Posterior cingulate gyrus (tissue), 11 donors: Measurements from ENCODE around the gene BRI3.

ENCODE experiments used
- DNase-seq, 10 donors: peaks; one replicate each; pipeline versions ENCODE4 v3.0.0 to v3.0.0-alpha.2; 2020 to 2021; ENCODE audit warnings: mixed read lengths in 3 of 10
- intact Hi-C: fragments of 100-400 bp; cut with DNase I; formaldehyde crosslinking; loops from one replicate; pipeline ENCODE4 v1.15.1; 2023

The BRI3 gene

GRCh38 chr7:98251601-98252424, 29.7 kb upstream of the BRI3 start, which contains the start of gene TECPR1:
TECPR1 (minus strand) TSS chr7:98252232; CDS start chr7:98246146, 6,086 bp downstream.
- intact Hi-C loops: loop anchor here (2.0 kb wide), 1 partner anchor 29 kb away; the partner anchor contains the start of gene BRI3
- peak; percentile 95 to 100 (median 96) for DNase-seq

GRCh38 chr7:98252425-98253054, 28.9 kb upstream of the BRI3 start:
- intact Hi-C loops: loop anchor here (2.0 kb wide), 1 partner anchor 28 kb away; the partner anchor contains the start of gene BRI3
- no peak for DNase-seq

DNA sequence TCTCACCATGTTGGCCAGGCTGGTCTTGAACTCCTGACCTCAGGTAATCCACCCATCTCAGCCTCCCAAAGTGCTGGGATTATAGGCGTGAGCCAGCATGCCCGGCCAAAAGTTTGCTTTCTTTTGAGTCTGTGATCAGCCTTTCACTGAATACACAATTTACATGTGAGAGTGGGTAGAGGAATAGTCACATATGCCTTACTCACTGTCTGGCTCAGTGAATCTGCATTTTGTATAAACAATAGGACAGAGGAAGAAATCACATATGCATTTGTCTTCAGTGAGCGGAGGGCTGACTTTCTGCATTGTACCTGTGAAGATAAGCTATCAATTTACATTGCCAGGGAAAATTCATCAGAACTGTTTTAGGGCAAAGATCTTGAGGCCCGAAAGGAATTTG, 27.0 kb upstream of the BRI3 start:
- intact Hi-C loops: no loop called here
- no peak for DNase-seq

DNA sequence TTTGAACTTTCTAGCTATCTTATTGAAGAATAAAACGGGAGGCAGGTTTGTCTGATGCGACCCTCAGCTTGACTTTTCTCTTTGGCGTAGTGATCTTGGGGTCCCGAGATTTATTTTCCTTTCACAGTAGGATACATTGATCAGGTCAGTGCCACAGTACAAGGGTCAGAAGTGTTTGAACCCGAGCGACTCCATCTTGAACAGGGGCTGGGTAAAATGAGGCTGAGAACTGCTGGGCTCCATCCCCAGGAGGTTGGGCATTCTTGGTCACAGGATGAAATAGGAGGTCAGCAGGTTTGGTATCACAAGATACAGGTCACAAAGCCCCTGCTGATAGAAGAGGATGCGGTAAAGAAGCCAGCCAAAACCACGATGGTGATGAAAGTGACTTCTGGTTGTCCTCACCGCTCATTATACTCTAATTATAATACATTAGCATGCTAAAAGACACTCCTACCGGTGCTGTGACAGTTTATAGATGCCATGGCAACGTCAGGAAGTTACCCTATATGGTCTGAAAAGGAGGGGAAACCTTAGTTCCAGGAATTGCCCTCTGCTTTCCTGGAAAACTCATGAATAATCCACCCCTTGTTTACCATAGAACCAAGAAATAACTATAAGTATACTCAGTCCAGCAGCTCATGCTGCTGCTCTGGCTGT, 26.4 kb upstream of the BRI3 start:
- DNase-seq: no peak
- intact Hi-C loops: no loop called here

- intact Hi-C loops: no loop called here
- DNase-seq: no peak
These were observed 25.1 kb upstream of the BRI3 start for GRCh38 chr7:98256431-98256830.

- no peak for DNase-seq
- intact Hi-C loops: no loop called here
These were observed 23.8 kb upstream of the BRI3 start for GRCh38 chr7:98257701-98258100.

DNA sequence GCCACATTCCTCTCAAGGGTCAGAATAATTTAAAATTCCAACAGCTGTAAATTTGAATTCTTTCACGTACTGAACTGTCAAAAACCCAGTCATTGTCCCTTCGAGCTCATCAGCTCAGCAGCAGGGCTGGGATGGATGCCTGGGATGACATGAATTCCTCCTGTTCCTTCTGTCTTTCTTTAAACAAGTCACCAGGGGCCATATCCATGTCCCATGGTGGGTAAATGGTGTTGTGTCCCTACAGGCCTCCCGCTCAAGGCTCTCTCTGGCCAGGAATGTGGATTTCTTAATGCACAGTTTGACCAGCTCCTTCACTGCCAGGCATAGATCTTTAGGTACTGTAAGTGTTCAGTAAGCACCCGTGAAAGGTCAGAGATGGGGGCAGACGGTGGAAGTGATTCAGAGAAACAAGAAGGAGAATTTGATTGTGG, 15.6 kb upstream of the BRI3 start:
- intact Hi-C loops: no loop called here
- no peak for DNase-seq

DNA sequence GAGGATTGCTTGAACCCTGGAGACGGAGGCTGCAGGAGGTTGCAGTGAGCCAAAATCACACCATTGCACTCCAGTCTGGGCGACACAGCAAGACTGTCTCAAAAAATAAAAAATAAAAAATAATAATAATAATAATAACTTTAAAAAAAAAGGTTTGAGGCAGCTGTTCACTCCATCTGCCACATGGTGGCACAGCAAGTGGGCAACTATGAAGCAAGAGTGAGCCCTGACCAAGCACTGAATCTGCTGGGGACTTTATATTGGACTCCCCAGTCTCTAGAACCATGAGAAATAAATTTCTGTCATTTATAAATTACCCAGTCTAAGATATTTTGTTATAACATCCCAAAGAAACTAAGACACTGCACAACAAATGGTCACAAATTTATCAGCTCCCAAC, 14.6 kb upstream of the BRI3 start:
- intact Hi-C loops: no loop called here
- no peak for DNase-seq

- DNase-seq: no peak
- intact Hi-C loops: no loop called here
These were observed 14.2 kb upstream of the BRI3 start for GRCh38 chr7:98267303-98267702.

DNA sequence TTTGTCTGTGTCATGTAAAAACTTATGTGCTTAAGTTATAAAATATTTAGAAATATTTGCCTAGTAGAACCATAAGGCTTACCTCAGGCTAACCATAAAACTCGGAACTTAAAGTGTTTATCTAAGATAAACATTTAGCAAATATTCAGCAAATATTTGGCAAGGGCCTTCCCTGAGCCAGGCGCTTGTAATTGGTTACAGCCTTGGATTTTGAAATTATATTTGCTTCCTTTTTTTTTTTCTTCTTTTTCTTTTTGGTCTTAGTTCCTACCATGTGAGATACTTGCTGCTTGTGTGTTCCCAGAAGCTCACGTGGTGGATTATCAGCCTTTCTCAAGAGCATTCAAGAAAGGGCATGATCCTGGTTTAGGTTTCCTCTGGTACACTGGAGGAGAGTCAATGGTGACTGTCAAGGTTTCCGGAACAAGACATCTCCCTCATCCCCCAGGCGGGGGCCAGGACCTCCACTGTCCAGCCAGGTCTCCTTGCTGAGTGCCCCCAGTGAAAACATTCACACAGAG, 5.2 kb upstream of the BRI3 start:
- intact Hi-C loops: no loop called here
- no peak for DNase-seq

GRCh38 chr7:98278408-98278807, 3.1 kb upstream of the BRI3 start:
- intact Hi-C loops: no loop called here
- DNase-seq: no peak

DNA sequence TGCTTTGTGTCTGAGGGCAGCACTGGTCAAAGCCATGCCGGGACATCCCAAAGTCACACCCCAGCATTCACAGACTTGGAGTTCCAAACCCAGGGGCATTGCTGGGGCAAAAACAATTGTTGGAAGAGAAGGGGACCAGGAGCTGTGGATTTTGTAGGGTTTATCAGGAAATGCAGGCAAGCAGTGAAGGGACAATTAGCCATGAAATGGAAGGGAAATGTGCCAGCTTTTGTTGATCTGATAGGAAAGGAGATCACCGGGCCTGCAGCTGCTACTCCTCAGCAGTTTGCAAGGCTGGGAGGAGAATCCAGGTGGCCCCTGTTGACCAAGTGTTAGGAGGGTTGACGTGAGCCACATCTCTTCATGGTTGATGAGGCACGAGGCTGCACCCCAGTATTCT, 2.5 kb upstream of the BRI3 start:
- no peak for DNase-seq
- intact Hi-C loops: no loop called here

GRCh38 chr7:98280296-98280695, 1.2 kb upstream of the BRI3 start:
- intact Hi-C loops: loop anchor here (2.0 kb wide), 1 partner anchor 27 kb away; the partner anchor contains the start of gene TECPR1

DNA sequence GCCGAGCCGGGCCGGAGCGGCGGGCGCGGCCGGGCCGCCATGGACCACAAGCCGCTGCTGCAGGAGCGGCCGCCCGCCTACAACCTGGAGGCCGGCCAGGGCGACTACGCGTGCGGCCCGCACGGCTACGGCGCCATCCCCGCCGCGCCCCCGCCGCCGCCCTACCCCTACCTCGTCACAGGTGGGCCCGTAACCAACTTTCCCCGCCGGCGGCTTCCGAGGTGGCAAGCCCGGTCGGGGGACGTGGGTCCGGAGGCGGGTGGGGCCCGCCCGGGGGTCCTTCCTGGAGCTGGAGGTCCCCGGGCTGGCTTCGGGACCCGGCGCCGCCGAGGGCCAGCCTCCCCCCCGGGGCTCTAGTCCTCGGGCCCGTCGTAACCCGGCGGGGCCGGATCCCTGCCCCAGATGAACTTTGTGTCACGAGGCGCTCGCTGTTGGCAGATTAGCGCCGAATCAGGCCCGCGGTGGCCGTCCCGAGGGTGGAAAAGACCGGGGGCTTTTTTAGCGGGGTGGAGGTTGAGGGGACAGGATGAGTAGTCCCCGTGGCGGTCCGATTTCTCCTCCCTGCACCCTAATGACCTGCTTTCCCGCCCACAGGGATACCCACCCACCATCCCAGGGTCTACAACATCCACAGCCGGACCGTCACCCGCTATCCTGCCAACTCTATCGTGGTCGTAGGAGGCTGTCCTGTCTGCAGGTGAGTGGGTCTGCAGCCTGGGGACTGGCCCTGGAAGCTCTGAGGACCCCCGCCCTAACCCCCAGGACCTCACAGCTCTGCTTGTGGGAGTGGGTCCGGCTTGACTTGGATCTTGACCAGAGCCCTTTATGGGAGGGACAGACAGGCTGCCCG, 496 bp downstream of the BRI3 start:
- intact Hi-C loops: loop anchor here (2.0 kb wide), 1 partner anchor 29 kb away; the partner anchor contains the start of gene TECPR1

More at GRCh38 chr7:98280296-98280695, 1.2 kb upstream of the BRI3 start:
- no peak for DNase-seq

GRCh38 chr7:98282703-98283102, 1.2 kb downstream of the BRI3 start:
- DNase-seq: no peak

More for the DNA sequence above, 496 bp downstream of the BRI3 start:
- peak in 2 of 10 donors; percentile 30 to 44 for DNase-seq

DNA sequence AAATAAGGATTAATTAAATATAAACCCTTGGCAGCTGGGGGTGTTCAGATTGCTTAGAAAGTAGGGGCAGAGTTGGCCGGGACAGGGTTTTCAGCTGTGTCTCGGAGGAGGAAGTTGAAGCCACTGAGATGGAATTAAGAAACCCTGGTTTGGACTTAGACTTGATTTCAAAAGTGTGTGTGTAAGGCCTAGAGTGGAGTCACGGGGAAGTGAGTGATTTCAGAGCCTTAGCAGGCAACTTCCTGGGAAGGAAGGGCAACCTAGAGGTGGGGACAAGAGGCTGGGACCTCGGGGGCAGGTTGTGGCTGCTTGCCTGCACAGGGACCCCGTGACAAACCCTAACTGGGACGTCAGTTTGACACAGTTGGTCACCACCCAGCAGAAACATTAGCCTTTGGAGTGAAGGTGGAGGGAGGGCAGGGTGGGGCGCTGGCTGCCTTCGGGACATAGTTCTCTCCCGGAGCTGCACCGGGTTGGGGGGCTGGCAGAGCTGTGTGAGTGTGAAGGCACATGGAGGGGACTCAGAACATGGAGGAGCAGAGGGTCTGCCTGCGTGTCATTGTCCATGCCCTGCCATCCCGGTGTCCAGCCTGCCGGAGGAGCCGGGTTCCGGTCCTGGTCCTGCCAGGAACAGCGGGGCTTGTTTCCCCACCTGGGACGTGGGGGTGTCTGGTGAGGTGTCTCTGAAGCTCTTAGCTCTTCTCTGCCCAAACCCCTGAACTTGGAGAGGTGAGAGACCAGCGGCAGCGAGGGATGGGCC, 1.8 kb downstream of the BRI3 start:
- intact Hi-C loops: no loop called here
- peak in 1 of 10 donors; percentile 86 for DNase-seq

More at GRCh38 chr7:98282703-98283102, 1.2 kb downstream of the BRI3 start:
- intact Hi-C loops: no loop called here

DNA sequence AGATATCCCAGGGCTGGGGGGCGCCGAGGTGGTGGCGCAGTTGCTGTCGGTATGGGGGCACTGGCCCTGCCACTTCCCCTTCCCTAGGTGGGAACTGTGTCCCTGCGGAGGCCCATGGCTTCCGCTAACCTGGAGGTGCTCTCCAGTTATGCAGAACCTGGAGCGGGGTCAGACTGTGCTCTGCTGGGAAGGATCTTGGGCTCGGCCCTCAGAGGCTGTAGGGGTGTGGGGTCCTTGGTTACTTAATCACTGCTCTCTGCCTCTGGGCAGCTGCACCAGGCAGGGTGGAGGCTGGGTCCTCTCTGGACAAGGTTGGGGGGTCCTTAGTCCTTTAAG, 2.4 kb downstream of the BRI3 start:
- intact Hi-C loops: no loop called here
- no peak for DNase-seq

GRCh38 chr7:98284335-98285036, 3.0 kb downstream of the BRI3 start:
- peak in 4 of 10 donors; percentile 16 to 91 (median 32) for DNase-seq
- intact Hi-C loops: no loop called here
